ENCODE results near the gene GTF2E1. TPM values are rescaled to one million over a fixed set of nuclear protein-coding genes. Genes with fewer than 3 reads are reported as not detected.
"Not testable (repeated sequence)": the region's sequence is repeated elsewhere in the genome, so short reads cannot be mapped to it uniquely, and the experiment has no call there.

Gene GTF2E1
- total RNA-seq, 1 donor from 2014 or later = 22.9 TPM

- CTCF ChIA-PET = interaction anchor here (1.1 to 1.8 kb wide), 2 partner anchors 23 to 204 kb away, joined by 3 to 5 read pairs; no protein-coding TSS in a partner anchor
- no peaks in the 10 kb centered on the region for H3K9me3 Mint-ChIP-seq
- H3K4me1 Mint-ChIP-seq = no peaks in the 10 kb centered on the region
- ATAC-seq (ENCODE audit: low read depth) (no peak), DNase-seq (no peak)
- H3K27ac Mint-ChIP-seq = no peak overlapping the region
- no peak overlapping the region for H3K4me3 Mint-ChIP-seq
- POLR2A ChIA-PET = no interaction called here
- intact Hi-C loops (cut with micrococcal nuclease) = no loop called here
- TF ChIP-seq, protein P1, sequence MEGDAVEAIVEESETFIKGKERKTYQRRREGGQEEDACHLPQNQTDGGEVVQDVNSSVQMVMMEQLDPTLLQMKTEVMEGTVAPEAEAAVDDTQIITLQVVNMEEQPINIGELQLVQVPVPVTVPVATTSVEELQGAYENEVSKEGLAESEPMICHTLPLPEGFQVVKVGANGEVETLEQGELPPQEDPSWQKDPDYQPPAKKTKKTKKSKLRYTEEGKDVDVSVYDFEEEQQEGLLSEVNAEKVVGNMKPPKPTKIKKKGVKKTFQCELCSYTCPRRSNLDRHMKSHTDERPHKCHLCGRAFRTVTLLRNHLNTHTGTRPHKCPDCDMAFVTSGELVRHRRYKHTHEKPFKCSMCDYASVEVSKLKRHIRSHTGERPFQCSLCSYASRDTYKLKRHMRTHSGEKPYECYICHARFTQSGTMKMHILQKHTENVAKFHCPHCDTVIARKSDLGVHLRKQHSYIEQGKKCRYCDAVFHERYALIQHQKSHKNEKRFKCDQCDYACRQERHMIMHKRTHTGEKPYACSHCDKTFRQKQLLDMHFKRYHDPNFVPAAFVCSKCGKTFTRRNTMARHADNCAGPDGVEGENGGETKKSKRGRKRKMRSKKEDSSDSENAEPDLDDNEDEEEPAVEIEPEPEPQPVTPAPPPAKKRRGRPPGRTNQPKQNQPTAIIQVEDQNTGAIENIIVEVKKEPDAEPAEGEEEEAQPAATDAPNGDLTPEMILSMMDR (IDR thresholded peaks at IDR 0.05) = no peak
- H3K27me3 Mint-ChIP-seq = no peaks in the 10 kb centered on the region
- H3K36me3 Mint-ChIP-seq (ENCODE audit: low read depth) = peaks cover 21% of the 10 kb centered on the region
These were observed 29.5 kb downstream of the GTF2E1 start for GRCh38 chr3:120772081-120772480.

GRCh38 chr3:120773932-120774331, 31.4 kb downstream of the GTF2E1 start:
- no peak for ATAC-seq (ENCODE audit: low read depth)
- intact Hi-C loops (cut with micrococcal nuclease) = no loop called here
- Mint-ChIP-seq H3K9me3 (no peaks in the 10 kb centered on the region), H3K36me3 (ENCODE audit: low read depth) (peaks cover 31% of the 10 kb centered on the region), H3K4me3 (no peak overlapping the region), H3K27me3 (no peaks in the 10 kb centered on the region), H3K4me1 (no peaks in the 10 kb centered on the region), H3K27ac (no peak overlapping the region)
- POLR2A ChIA-PET = no interaction called here
- no peak for DNase-seq
- TF ChIP-seq, protein P1 (IDR thresholded peaks at IDR 0.05) = no peak
- CTCF ChIA-PET = no interaction called here

DNA sequence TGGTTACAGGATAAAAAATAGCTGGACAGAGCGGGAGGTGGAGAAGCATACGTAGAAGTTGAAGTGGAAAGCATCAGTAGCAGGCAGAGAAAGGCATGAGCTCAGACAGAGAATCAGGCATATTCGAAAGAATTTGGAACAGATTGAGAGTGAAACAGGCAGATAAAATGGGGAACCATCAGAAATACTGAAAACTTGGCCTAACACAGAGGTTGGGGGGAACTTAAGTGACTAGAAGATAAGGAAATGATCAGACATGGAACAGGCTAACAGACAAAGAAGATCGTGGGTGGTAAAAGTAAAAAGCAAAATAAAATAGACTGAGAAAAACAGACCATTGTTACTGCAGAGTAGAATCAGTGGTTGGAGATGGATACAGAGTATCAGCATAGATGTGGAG, 32.9 kb downstream of the GTF2E1 start:
- H3K4me1 Mint-ChIP-seq = no peaks in the 10 kb centered on the region
- ChIA-PET CTCF (no interaction called here), POLR2A (no interaction called here)
- intact Hi-C loops (cut with micrococcal nuclease) = no loop called here
- H3K36me3 Mint-ChIP-seq (ENCODE audit: low read depth) = peaks cover 41% of the 10 kb centered on the region
- TF ChIP-seq, protein P1 (IDR thresholded peaks at IDR 0.05) = no peak
- H3K4me3 Mint-ChIP-seq = no peak overlapping the region
- ATAC-seq (ENCODE audit: low read depth) (no peak), DNase-seq (no peak)
- H3K9me3 Mint-ChIP-seq = no peaks in the 10 kb centered on the region
- no peaks in the 10 kb centered on the region for H3K27me3 Mint-ChIP-seq
- no peak overlapping the region for H3K27ac Mint-ChIP-seq

DNA sequence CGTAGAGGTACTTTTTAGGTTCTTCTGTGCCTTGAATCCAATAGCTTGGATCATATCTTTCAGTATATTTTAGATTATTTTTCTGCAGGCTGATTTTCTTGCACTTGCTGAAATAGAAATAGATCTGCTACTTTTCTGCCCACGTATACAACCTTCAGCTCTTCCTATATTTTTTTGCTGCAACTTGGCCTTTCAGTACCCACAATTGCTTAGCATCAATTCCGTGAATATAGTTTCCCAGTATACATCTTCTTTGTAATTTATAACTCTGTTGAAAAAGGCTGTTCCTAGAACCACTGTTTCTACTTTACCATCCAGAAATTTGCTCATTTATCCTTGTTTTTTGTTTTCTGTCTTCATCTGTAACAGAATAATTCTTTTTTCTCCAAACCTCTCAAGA, 36.2 kb downstream of the GTF2E1 start:
- intact Hi-C loops (cut with micrococcal nuclease) = no loop called here
- no peaks in the 10 kb centered on the region for H3K9me3 Mint-ChIP-seq
- no peak overlapping the region for H3K4me3 Mint-ChIP-seq
- TF ChIP-seq, protein P1 (IDR thresholded peaks at IDR 0.05) = no peak
- ChIA-PET POLR2A (no interaction called here), CTCF (no interaction called here)
- H3K27me3 Mint-ChIP-seq = no peaks in the 10 kb centered on the region
- DNase-seq (no peak), ATAC-seq (ENCODE audit: low read depth) (no peak)
- peaks cover 6% of the 10 kb centered on the region for H3K4me1 Mint-ChIP-seq
- peaks cover 43% of the 10 kb centered on the region for H3K36me3 Mint-ChIP-seq (ENCODE audit: low read depth)
- no peak overlapping the region for H3K27ac Mint-ChIP-seq

DNA sequence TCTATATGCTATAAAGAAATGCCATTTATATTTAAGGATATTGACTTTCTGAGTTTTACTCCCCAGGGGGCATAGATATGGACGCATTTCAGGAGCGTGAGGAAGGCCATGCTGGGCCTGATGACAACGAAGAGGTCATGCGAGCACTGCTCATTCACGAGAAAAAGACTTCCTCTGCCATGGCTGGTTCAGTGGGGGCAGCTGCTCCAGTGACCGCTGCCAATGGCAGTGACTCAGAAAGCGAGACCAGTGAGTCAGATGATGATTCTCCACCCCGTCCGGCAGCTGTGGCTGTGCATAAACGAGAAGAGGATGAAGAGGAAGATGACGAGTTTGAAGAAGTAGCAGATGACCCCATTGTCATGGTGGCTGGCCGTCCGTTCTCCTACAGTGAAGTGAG, 38.4 kb downstream of the GTF2E1 start:
- Mint-ChIP-seq H3K4me3 (no peak overlapping the region), H3K27ac (peak overlapping the region; percentile 67), H3K4me1 (peaks cover 9% of the 10 kb centered on the region), H3K9me3 (no peaks in the 10 kb centered on the region), H3K27me3 (no peaks in the 10 kb centered on the region), H3K36me3 (ENCODE audit: low read depth) (peaks cover 47% of the 10 kb centered on the region)
- DNase-seq = no peak
- CTCF ChIA-PET = no interaction called here
- TF ChIP-seq, protein P1 (IDR thresholded peaks at IDR 0.05) = no peak
- peak; percentile 62 for ATAC-seq (ENCODE audit: low read depth)
- POLR2A ChIA-PET = no interaction called here
- intact Hi-C loops (cut with micrococcal nuclease) = no loop called here

DNA sequence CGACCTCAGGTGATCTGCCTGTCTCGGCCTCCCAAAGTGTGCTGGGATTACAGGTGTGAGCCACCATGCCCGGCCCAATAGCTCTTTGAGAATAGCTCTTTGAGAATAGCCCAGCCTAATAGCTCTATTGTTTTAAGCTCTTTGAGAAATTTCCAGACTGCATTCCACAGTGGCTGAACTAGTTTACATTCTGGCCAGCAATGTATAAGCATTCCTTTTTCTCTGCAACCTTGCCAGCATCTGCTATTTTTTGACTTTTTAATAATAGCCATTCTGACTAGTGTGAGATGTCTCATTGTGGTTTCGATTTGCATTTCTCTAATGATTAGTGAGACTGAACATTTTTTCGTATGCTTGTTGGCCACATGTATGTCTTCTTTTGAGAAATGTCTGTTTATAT, 43.3 kb downstream of the GTF2E1 start:
- H3K4me1 Mint-ChIP-seq = peaks cover 18% of the 10 kb centered on the region
- H3K9me3 Mint-ChIP-seq; H3K27ac Mint-ChIP-seq; H3K4me3 Mint-ChIP-seq; H3K27me3 Mint-ChIP-seq; intact Hi-C loops (cut with micrococcal nuclease); POLR2A ChIA-PET; DNase-seq; ATAC-seq (ENCODE audit: low read depth): not testable (repeated sequence)
- peaks cover 22% of the 10 kb centered on the region for H3K36me3 Mint-ChIP-seq (ENCODE audit: low read depth)
- CTCF ChIA-PET = interaction anchor here (1.9 kb wide), 1 partner anchor 9 kb away, joined by 6 read pairs; no protein-coding TSS in a partner anchor

Data from activated B cell treated with CpG ODN at 0.5 μM for 24 hours (primary cell).